Measurements from ENCODE around the gene STK4. TPM values are rescaled to one million over a fixed set of nuclear protein-coding genes. Genes with fewer than 3 reads are reported as not detected.
A peak's percentile ranks its signal among the peaks of the same experiment; 100 is the strongest.

Gene STK4
- total and polyA plus RNA-seq, 2 of the 4 experiments (the other 2 are of a cell fraction): 10.2 to 22.2 TPM

GRCh38 chr20:45061244-45061643 is 94.9 kb downstream of the STK4 start:
- Histone ChIP-seq H3K27me3 (ENCODE audit: control insufficient read depth, insufficient read depth, low read length) (no peaks in the 10 kb centered on the region), H3K14ac (replicated peaks; ENCODE audit: low read depth, low read length) (no peak overlapping the region), H2BK20ac (ENCODE audit: low read depth, low read length) (no peak overlapping the region), H3K9ac (ENCODE audit: low read depth, low read length) (no peak overlapping the region), H3K23ac (ENCODE audit: low read depth, low read length) (no peak overlapping the region), H3K79me1 (ENCODE audit: low read depth in 1 of 2, low read length in 2 of 2) (peaks cover 10 to 17% of the 10 kb centered on the region in 2 experiments; a peak in 3 of 4 replicates), H3K4ac (ENCODE audit: low read depth, low read length) (peak overlapping the region; percentile 57; the same call in 1 of the 2 replicates), H2AK5ac (ENCODE audit: low read depth, low read length) (no peak overlapping the region), H2AK9ac (replicated peaks; ENCODE audit: low read depth, low read length, poor library complexity) (no peak overlapping the region), H2BK5ac (ENCODE audit: low read depth, low read length, poor library complexity, severe bottlenecking) (peak overlapping the region; percentile 89), H4K8ac (ENCODE audit: low read depth in 2 of 2, low read length in 2 of 2) (peak overlapping the region in 1 of 2 experiments; percentile 67; a peak in 2 of 4 replicates), H4K5ac (ENCODE audit: low read depth, low read length) (peak overlapping the region; percentile 49; the same call in 1 of the 2 replicates), H2BK120ac (ENCODE audit: low read depth, low read length) (peak overlapping the region; percentile 66; the same call in 1 of the 2 replicates), H3K56ac (ENCODE audit: extremely low read depth, insufficient read depth, low read length) (no peak overlapping the region), H3K27ac (ENCODE audit: insufficient read depth, low read length) (no peak overlapping the region), H3K4me3 (ENCODE audit: insufficient read depth, low read depth, low read length) (no peak overlapping the region), H2AFZ (replicated peaks; ENCODE audit: low read length, poor library complexity) (no peak overlapping the region), H4K91ac (ENCODE audit: insufficient read depth, low read depth, low read length) (no peak overlapping the region), H3K4me1 (ENCODE audit: control insufficient read depth, insufficient read depth, low read length) (peaks cover 10% of the 10 kb centered on the region; the same call in 1 of the 2 replicates), H3K18ac (ENCODE audit: low read depth, low read length) (peak overlapping the region; percentile 94; the same call in 1 of the 2 replicates), H4K20me1 (ENCODE audit: insufficient read depth, low read length) (no peaks in the 10 kb centered on the region), H3K36me3 (ENCODE audit: control insufficient read depth, insufficient read depth, low read length) (peaks cover 3% of the 10 kb centered on the region), H3K9me1 (ENCODE audit: insufficient read depth, low read length) (peaks cover 9% of the 10 kb centered on the region), H3K4me2 (ENCODE audit: low read depth, low read length) (peak overlapping the region; percentile 57; the same call in 1 of the 2 replicates), H2BK15ac (ENCODE audit: low read depth, low read length) (no peak overlapping the region), H3K9me3 (ENCODE audit: control insufficient read depth, insufficient read depth, low read length) (no peaks in the 10 kb centered on the region)
- ChIA-PET POLR2A (ENCODE audit: unreplicated experiment) (no interaction called here), CTCF (interaction anchor here (0.6 to 1.5 kb wide), 2 partner anchors 17 to 33 kb away, joined by 3 to 7 read pairs; no protein-coding TSS in a partner anchor)
- TF ChIP-seq BHLHE40 (IDR thresholded peaks at IDR 0.05; ENCODE audit: low read depth, low read length): peak; percentile 37; the same call in 1 of the 2 replicates
- no peak for TF ChIP-seq USF2 (IDR thresholded peaks at IDR 0.05; ENCODE audit: low read depth, low read length)
- no peak for TF ChIP-seq POLR2A (IDR thresholded peaks at IDR 0.05; ENCODE audit: low read depth, low read length)
- TF ChIP-seq RAD21 (IDR thresholded peaks at IDR 0.05; ENCODE audit: low read length): no peak
- TF ChIP-seq SMC3 (IDR thresholded peaks at IDR 0.05; ENCODE audit: low read depth, low read length): no peak
- TF ChIP-seq CEBPB (IDR thresholded peaks at IDR 0.05; ENCODE audit: low read depth, low read length): peak; percentile 92
- peak; percentile 47; the same call in 1 of the 2 replicates for TF ChIP-seq MAFK (IDR thresholded peaks at IDR 0.05; ENCODE audit: low read depth, low read length)
- peak; percentile 73 for TF ChIP-seq FOS (IDR thresholded peaks at IDR 0.05; ENCODE audit: low read depth, low read length)
- TF ChIP-seq, protein P1, sequence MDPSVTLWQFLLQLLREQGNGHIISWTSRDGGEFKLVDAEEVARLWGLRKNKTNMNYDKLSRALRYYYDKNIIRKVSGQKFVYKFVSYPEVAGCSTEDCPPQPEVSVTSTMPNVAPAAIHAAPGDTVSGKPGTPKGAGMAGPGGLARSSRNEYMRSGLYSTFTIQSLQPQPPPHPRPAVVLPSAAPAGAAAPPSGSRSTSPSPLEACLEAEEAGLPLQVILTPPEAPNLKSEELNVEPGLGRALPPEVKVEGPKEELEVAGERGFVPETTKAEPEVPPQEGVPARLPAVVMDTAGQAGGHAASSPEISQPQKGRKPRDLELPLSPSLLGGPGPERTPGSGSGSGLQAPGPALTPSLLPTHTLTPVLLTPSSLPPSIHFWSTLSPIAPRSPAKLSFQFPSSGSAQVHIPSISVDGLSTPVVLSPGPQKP (IDR thresholded peaks at IDR 0.05; ENCODE audit: borderline replicate concordance, low read depth, low read length): no peak
- TF ChIP-seq RCOR1 (IDR thresholded peaks at IDR 0.05; ENCODE audit: insufficient replicate concordance, low read length): peak; percentile 14
- TF ChIP-seq RFX5 (IDR thresholded peaks at IDR 0.05; ENCODE audit: low read depth, low read length): no peak
- TF ChIP-seq MXI1 (IDR thresholded peaks at IDR 0.05; ENCODE audit: borderline replicate concordance, low read depth, low read length): no peak
- intact Hi-C loops (cut with micrococcal nuclease) (no loop called here), in situ Hi-C loops (cut with MboI; ENCODE audit: low sequenced_read_pairs) (no loop called here), dilution Hi-C loops (cut with HindIII; ENCODE audit: low sequenced_read_pairs, unreplicated experiment) (no loop called here)
- BruUV-seq (replicated peaks): no TSS peak
- no CpG with 5 or more reads among the region's 4 CpGs for WGBS, 2 experiments (ENCODE audit: extremely low coverage in 2 of 2, insufficient read length in 1 of 2)
- peak; percentile 90 for ATAC-seq (ENCODE audit: low read depth)
- peak; percentile 93 for DNase-seq
